HUES64 (cell line): Measurements from ENCODE around the gene NUDC.

Experiments used
- H3K27ac ChIP-seq: 2 replicates; pipeline ENCODE4 v1.7.0; 2013; ENCODE audit warnings: low read depth, low read length, inconsistent platforms
- H3K27me3 ChIP-seq: 2 replicates; pipeline ENCODE4 v1.6.1; 2013; ENCODE audit warnings: mild to moderate bottlenecking, low read length; ENCODE audit not compliant: insufficient read depth
- H3K36me3 ChIP-seq: 2 replicates; pipeline ENCODE4 v1.6.1; 2013; ENCODE audit warnings: mild to moderate bottlenecking, low read length; ENCODE audit not compliant: insufficient read depth
- H3K4me1 ChIP-seq: 2 replicates; pipeline ENCODE4 v1.6.1; 2013; ENCODE audit warnings: mild to moderate bottlenecking, low read length, moderate library complexity; ENCODE audit not compliant: insufficient read depth
- H3K4me3 ChIP-seq: 2 replicates; pipeline ENCODE4 v1.5.1; 2013; ENCODE audit warnings: mild to moderate bottlenecking, low read length, moderate library complexity
- H3K9ac ChIP-seq: 2 replicates; pipeline ENCODE4 v1.6.1; 2013; ENCODE audit warnings: mild to moderate bottlenecking, low read depth, low read length
- H3K9me3 ChIP-seq: 2 replicates; pipeline ENCODE4 v1.6.1; 2013; ENCODE audit warnings: low read depth, low read length; ENCODE audit not compliant: insufficient read depth
- WGBS: fragments of 150-250, 120-280 bp; methylation state at CpG from one replicate; pipeline ENCODE4 v1.1.7; 2013; ENCODE audit warnings: missing lambda C conversion rate; 5-methylcytosine and 5-hydroxymethylcytosine counted together

Gene NUDC

DNA sequence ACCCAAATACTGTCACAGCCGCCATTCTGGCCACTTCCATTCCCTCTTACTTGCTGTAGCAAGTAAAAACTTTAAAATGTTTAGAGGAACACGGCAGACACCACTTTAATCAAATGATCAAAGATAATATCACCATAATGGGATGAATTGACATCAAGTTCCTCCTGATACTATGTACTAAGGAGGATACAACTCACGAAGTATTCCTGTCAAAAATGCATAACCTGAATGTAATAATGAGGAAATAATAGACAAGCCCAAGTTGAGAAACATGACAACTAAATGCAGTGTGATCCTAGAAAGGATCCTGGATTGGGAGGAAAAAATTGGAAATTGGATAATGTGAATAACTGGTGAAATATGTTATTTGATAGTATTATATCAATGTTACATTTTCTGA lies 34.8 kb downstream of the NUDC start:
- peaks cover 3% of the 10 kb centered on the region; the same call in 1 of the 2 replicates for H3K36me3 ChIP-seq
- no peak overlapping the region for H3K9ac ChIP-seq
- H3K27me3 ChIP-seq: peaks cover 28% of the 10 kb centered on the region
- 98% methylated on average over 3 of the region's 3 CpGs for WGBS
- no peaks in the 10 kb centered on the region for H3K4me1 ChIP-seq
- H3K27ac ChIP-seq: no peak overlapping the region
- H3K9me3 ChIP-seq: no peaks in the 10 kb centered on the region
- H3K4me3 ChIP-seq: no peak overlapping the region

DNA sequence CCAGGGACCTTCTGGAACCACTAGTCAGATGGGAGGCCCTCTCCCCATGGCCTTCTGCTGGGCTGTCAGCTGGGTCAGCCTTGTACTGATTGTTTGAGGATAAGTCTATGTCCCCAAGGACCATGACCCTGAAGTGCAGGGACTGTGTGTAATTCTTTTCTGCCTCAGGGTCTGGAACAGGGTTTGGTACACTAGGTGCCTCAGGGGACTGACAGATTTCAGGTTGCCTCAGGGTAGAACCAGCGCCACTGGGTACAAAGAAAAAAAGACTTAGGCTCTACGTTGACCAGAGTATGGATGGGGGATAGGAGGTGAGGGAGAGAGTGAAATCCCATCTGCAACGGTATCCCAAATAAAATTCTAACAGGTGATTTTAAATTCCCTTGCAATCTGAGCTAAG lies 35.8 kb downstream of the NUDC start:
- H3K27me3 ChIP-seq: peaks cover 32% of the 10 kb centered on the region
- no peaks in the 10 kb centered on the region for H3K9me3 ChIP-seq
- H3K4me1 ChIP-seq: no peaks in the 10 kb centered on the region
- no peaks in the 10 kb centered on the region for H3K36me3 ChIP-seq
- H3K27ac ChIP-seq: no peak overlapping the region
- H3K9ac ChIP-seq: no peak overlapping the region
- no peak overlapping the region for H3K4me3 ChIP-seq
- WGBS: 90% methylated on average over 3 of the region's 3 CpGs

DNA sequence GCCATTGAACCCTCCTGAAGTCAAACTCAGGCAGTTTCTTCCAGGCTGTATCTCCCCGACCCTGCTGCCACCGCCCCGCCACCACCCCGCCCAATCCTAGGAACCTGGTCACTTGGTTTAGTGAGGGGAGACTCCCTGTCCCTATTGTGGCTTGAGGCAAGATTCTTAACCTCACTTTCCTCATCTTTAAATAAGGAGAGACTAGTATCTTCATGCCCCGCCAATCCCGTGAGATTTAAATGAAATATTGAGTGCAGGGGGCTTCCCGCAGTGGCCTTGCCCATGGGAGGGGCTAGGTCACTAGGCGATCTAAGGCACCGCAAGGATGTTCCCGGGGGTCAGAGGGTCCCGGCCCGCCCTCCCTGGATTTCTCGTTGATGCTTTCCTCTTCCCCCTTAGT lies 37.7 kb downstream of the NUDC start:
- H3K4me3 ChIP-seq: peak overlapping the region; percentile 79

DNA sequence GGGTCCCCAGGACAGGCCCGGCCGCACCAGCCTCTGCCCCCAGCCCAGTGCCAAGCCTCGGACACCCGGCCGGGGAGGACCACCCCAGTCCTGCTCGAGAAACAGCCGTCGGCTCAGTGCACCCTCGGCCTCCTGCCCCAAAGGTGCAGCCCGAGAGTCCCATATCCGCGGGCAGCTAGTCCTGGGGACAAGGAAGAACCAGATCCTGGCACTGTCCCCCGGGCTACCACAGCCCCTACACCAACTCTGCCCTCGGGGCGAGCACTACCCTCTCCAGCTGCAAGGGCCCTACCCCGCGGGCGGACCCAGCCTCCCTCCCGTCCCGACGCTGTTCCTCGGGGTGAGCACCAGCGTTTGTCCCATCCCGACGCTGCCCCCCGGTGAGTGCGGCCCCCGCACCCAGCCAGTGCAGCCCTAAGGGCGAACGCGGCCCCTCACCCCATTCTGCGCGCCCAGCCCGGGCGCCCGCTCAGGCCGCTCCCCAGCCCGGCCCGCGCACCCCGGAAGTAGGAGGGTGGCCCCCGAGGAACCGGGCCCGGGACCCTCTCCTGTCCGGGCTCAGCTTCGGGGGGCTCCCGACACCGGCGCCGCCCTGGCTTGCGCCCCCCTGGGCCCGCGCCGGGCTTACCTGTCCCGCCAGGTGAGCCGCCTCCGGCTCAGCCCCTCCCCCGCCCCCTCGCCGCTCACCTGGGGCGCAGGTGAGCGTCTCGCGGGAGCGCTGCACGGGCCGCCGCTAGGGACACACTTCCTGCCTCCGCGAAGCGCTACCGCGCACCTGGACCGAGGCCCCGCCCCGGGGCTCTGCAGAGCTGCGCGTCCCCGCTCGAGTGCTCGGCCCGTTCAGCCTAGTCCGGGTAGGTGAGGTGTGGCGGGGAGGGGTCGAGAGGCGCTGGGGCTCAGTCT lies 38.4 kb downstream of the NUDC start, which contains the start of gene KDF1:
KDF1 (minus strand) TSS at position 747 of the 903 bp plus-strand sequence. CDS start 8,088 bp downstream, outside the sequence.
- Histone ChIP-seq H3K27me3 (peaks cover 32% of the 10 kb centered on the region), H3K27ac (peak within 1 kb of the TSS; percentile 14; the same call in 1 of the 2 replicates), H3K4me1 (no peaks in the 10 kb centered on the region), H3K4me3 (peak within 1 kb of the TSS; percentile 79), H3K9ac (peak within 1 kb of the TSS; percentile 77), H3K36me3 (no peaks in the 10 kb centered on the region), H3K9me3 (no peaks in the 10 kb centered on the region)
- whole genome bisulfite sequencing: 1% methylated on average over 86 of the region's 86 CpGs

More for the DNA sequence above, 37.7 kb downstream of the NUDC start:
- no peaks in the 10 kb centered on the region for H3K4me1 ChIP-seq
- H3K9me3 ChIP-seq: no peaks in the 10 kb centered on the region
- WGBS: 40% methylated on average over 13 of the region's 13 CpGs
- peak overlapping the region; percentile 77 for H3K9ac ChIP-seq
- H3K36me3 ChIP-seq: no peaks in the 10 kb centered on the region
- H3K27me3 ChIP-seq: peaks cover 32% of the 10 kb centered on the region
- H3K27ac ChIP-seq: no peak overlapping the region

DNA sequence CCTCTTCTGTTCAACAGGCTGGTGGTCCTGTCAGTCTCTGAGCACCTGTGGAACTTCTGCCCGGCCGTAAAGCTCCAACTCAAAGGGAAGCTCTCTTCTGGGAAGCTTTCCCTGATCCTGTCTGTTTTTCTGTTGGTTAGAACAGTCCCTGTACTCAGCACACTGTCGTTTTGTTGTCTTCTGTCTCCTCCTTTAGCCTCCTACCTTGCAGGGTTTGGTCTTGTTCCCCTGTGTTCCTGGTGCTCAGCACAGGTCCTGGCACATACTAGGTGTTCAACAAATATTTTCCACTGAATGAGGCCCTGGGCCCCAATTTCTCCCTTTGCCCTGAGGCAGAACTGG lies 39.1 kb downstream of the NUDC start:
- peaks cover 32% of the 10 kb centered on the region for H3K27me3 ChIP-seq
- H3K27ac ChIP-seq: peak overlapping the region; percentile 14; the same call in 1 of the 2 replicates
- no peaks in the 10 kb centered on the region for H3K4me1 ChIP-seq
- H3K4me3 ChIP-seq: peak overlapping the region; percentile 79
- no peaks in the 10 kb centered on the region for H3K9me3 ChIP-seq
- H3K9ac ChIP-seq: peak overlapping the region; percentile 52
- WGBS: 15% methylated on average over 3 of the region's 3 CpGs
- H3K36me3 ChIP-seq: no peaks in the 10 kb centered on the region

DNA sequence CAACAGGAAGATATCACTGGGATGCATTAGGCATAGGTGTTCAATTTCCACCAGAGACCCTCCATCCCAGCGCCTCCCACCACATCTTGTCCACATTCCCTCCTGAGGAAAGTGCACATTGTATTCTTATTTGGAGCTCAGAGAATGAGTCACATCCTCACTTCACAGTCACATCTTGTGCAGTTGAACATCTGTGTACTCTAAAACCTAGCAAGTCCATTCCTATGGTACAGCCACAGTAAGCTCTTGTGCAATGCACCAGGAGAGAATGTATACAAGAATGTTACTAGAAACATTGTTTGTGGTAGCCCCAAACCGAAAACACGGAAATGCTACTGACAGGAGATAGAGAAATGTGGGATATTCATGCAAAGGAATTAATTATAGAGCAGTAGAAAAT lies 40.3 kb downstream of the NUDC start:
- no peaks in the 10 kb centered on the region for H3K9me3 ChIP-seq
- peaks cover 32% of the 10 kb centered on the region for H3K27me3 ChIP-seq
- no peaks in the 10 kb centered on the region for H3K36me3 ChIP-seq
- WGBS: 81% methylated on average over 3 of the region's 3 CpGs
- H3K9ac ChIP-seq: no peak overlapping the region
- no peak overlapping the region for H3K27ac ChIP-seq
- no peak overlapping the region for H3K4me3 ChIP-seq
- no peaks in the 10 kb centered on the region for H3K4me1 ChIP-seq

DNA sequence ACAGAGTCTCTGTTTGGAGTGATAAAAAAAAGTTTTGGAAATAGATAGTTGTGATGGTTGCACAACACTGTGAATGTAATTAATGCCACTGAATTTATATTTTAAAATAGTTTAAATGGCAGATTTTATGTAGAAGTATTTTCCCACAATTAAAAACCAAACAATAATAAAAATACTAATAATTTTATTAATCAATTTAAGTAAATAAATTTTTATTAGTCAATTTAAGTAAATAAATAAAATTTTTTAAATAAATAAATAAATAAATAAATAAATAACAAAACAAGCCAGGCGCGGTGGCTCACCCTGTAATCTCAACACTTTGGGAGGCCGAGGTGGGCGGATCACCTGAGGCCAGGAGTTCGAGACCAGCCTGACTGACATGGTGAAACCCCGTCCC lies 43.7 kb downstream of the NUDC start:
- no peaks in the 10 kb centered on the region for H3K4me1 ChIP-seq
- H3K27me3 ChIP-seq: peaks cover 13% of the 10 kb centered on the region; the same call in 1 of the 2 replicates
- H3K9me3 ChIP-seq: no peaks in the 10 kb centered on the region
- H3K4me3 ChIP-seq: no peak overlapping the region
- H3K9ac ChIP-seq: no peak overlapping the region
- H3K36me3 ChIP-seq: no peaks in the 10 kb centered on the region
- WGBS: 94% methylated on average over 6 of the region's 6 CpGs
- no peak overlapping the region for H3K27ac ChIP-seq

DNA sequence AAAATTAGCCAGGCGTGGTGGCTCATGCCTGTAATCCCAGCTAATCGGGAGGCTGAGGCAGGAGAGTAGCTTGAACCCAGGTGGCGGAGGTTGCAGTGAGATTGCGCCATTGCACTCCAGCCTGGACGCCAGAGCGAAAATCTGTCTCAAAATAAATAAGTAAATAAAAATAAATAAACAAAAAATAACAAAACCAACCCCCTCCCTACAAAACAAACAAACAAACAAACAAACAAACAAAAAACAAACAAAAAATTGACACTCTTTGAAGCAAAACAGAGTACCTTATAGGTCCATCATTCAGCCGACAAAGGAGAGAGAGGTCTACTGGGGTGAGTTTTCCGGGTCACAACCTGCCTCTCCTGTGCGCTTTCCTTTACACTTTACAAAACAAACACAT lies 44.1 kb downstream of the NUDC start:
- 95% methylated on average over 6 of the region's 9 CpGs for WGBS
- H3K9ac ChIP-seq: no peak overlapping the region

DNA sequence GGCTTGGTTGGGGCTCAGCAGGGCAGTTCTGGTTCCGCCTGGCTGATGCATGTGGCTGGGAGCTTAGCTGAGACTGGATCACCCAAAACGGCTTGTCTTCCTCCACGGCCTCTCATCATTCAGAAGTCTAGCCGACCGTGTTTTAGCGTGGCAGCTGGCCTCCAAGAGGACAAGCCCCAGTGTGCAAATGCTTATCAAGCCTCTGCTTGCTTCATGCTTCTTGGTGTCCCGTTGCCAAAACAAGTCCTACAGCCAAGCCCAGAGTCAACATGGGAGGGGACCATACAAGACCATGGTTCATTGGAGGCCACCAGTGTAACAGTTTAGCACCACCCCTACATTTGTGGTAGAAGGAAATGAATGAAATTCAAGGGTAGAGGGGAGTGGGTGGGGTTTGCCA lies 49.3 kb downstream of the NUDC start:
- WGBS: 91% methylated on average over 7 of the region's 7 CpGs
- Histone ChIP-seq H3K27me3 (no peaks in the 10 kb centered on the region), H3K4me3 (no peak overlapping the region), H3K36me3 (no peaks in the 10 kb centered on the region), H3K27ac (no peak overlapping the region), H3K4me1 (peaks cover 7% of the 10 kb centered on the region; the same call in 1 of the 2 replicates), H3K9me3 (no peaks in the 10 kb centered on the region), H3K9ac (no peak overlapping the region)

More for the DNA sequence above, 44.1 kb downstream of the NUDC start:
- no peaks in the 10 kb centered on the region for H3K9me3 ChIP-seq
- no peak overlapping the region for H3K4me3 ChIP-seq
- no peaks in the 10 kb centered on the region for H3K36me3 ChIP-seq
- no peaks in the 10 kb centered on the region for H3K4me1 ChIP-seq
- H3K27me3 ChIP-seq: peaks cover 9% of the 10 kb centered on the region; the same call in 1 of the 2 replicates
- H3K27ac ChIP-seq: no peak overlapping the region

DNA sequence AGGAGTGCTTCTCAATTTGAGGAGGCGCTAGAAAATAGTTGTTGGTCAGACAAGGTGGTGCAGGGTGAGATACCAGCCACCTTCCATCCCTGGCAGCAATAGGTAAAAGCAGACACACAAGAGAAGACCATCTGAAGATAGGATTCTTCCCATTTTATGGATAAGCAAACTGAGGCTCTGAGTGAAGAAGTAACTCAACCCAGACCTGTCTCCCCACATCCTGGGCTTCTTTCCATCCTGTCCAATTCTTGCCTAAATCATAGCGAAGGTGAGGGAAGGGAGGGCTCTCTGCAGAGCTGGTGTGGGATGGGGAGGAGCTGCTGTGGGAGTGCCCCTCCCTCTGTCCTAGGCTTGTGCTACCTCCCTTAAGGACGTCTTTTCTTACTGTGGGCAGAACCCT lies 50.0 kb downstream of the NUDC start:
- no peaks in the 10 kb centered on the region for H3K27me3 ChIP-seq
- no peak overlapping the region for H3K4me3 ChIP-seq
- no peak overlapping the region for H3K9ac ChIP-seq
- H3K27ac ChIP-seq: no peak overlapping the region
- no peaks in the 10 kb centered on the region for H3K9me3 ChIP-seq
- WGBS: 83% methylated on average over 3 of the region's 3 CpGs
- peaks cover 7% of the 10 kb centered on the region; the same call in 1 of the 2 replicates for H3K4me1 ChIP-seq
- H3K36me3 ChIP-seq: no peaks in the 10 kb centered on the region

DNA sequence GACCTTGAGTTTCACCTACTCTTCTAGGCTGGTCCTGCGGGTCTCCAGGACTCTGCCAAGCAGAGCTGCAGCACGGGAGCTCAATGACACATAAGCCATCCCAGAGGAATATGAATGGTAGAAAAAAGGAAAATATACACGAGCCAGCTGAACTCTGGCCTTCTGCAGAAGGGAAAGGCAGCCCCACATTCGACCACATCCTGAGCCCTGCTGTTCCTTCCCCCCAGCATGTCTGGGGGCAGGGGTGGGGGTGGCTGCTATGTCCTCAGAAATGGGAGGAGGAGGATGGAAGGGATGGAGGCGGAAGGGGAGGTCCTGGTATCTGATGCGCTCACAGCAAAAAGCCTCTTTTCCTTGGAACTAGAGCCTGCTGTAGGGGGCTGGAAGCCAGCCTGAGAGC lies 50.8 kb downstream of the NUDC start:
- H3K9me3 ChIP-seq: no peaks in the 10 kb centered on the region
- H3K36me3 ChIP-seq: no peaks in the 10 kb centered on the region
- H3K4me1 ChIP-seq: peaks cover 7% of the 10 kb centered on the region; the same call in 1 of the 2 replicates
- no peaks in the 10 kb centered on the region for H3K27me3 ChIP-seq
- 63% methylated on average over 6 of the region's 6 CpGs for WGBS
- H3K27ac ChIP-seq: no peak overlapping the region
- no peak overlapping the region for H3K4me3 ChIP-seq
- no peak overlapping the region for H3K9ac ChIP-seq
